PC-9 (cell line): Measurements from ENCODE around the gene ADISSP. TPM values are rescaled to one million over a fixed set of nuclear protein-coding genes. Genes with fewer than 3 reads are reported as not detected.

Source experiments
- BruUV-seq: library from RNA; stranded (reverse); fragments of 400-500 nt; replicated peaks from 2 replicates; lab custom pipeline; 2021; lab: Mats Ljungman, UMichigan
- CTCF ChIA-PET: fragments of 300-600 bp; sonication (Branson Sonifier 250); formaldehyde crosslinking; loops from one replicate; lab custom pipeline; 2022; ENCODE audit warnings: antibody characterized with exemption; lab: Charles Lee
- POLR2A ChIA-PET: fragments of 300-600 bp; sonication (Branson Sonifier 250); formaldehyde crosslinking; loops from one replicate; lab custom pipeline; 2022; ENCODE audit warnings: antibody characterized with exemption; ENCODE audit not compliant: unreplicated experiment; lab: Charles Lee
- DNase-seq, 2 experiments: peaks; one replicate each; pipeline versions ENCODE4 v3.0.0 to v3.0.0-alpha.2; 2015 to 2022; ENCODE audit warnings: mixed read lengths in 1 of 2
- H2AFZ ChIP-seq: fragments of 200-600 bp; sonication (generic); 2 replicates; pipeline ENCODE4 v1.8.1; 2017; ENCODE audit warnings: antibody characterized with exemption
- H3F3A ChIP-seq: fragments of 200-600 bp; sonication (generic); 2 replicates; pipeline ENCODE4 v1.8.1; 2017; ENCODE audit warnings: antibody characterized with exemption, mild to moderate bottlenecking, low read depth; ENCODE audit not compliant: insufficient read depth
- H3K27ac ChIP-seq: fragments of 200-600 bp; sonication (generic); 2 replicates; pipeline ENCODE4 v1.6.1; 2016; ENCODE audit warnings: mixed run types
- H3K27me3 ChIP-seq: fragments of 200-600 bp; sonication (generic); 2 replicates; pipeline ENCODE4 v1.6.1; 2016; ENCODE audit warnings: low read depth, mixed run types; ENCODE audit not compliant: insufficient read depth
- H3K36me3 ChIP-seq: fragments of 200-600 bp; sonication (generic); 2 replicates; pipeline ENCODE4 v1.6.1; 2016; ENCODE audit warnings: low read depth, mixed run types
- H3K4me1 ChIP-seq: fragments of 200-600 bp; sonication (generic); replicated peaks from 2 replicates; pipeline ENCODE4 v1.6.1; 2016; ENCODE audit warnings: mixed run types; ENCODE audit not compliant: insufficient read depth
- H3K4me2 ChIP-seq: fragments of 200-600 bp; sonication (generic); 2 replicates; pipeline ENCODE4 v1.6.1; 2017; ENCODE audit warnings: mixed run types
- H3K4me3 ChIP-seq: fragments of 200-600 bp; sonication (generic); 2 replicates; pipeline ENCODE4 v1.6.1; 2016; ENCODE audit warnings: mixed run types
- H3K79me2 ChIP-seq: fragments of 200-600 bp; sonication (generic); 2 replicates; pipeline ENCODE4 v1.6.1; 2017; ENCODE audit warnings: low read depth, mixed run types
- H3K9me2 ChIP-seq: fragments of 200-600 bp; sonication (generic); 2 replicates; pipeline ENCODE4 v1.8.1; 2017; ENCODE audit warnings: mild to moderate bottlenecking; ENCODE audit not compliant: insufficient read depth
- H3K9me3 ChIP-seq: fragments of 200-600 bp; sonication (generic); 2 replicates; pipeline ENCODE4 v1.8.1; 2016; ENCODE audit warnings: low read depth; ENCODE audit not compliant: insufficient read depth
- H4K20me1 ChIP-seq: fragments of 200-600 bp; sonication (generic); 2 replicates; pipeline ENCODE4 v1.8.1; 2017; ENCODE audit not compliant: insufficient read depth
- CTCF ChIP-seq: fragments of 200-600 bp; sonication (generic); conservative IDR thresholded peaks from 2 replicates; pipeline ENCODE4 v1.6.1; 2017; ENCODE audit warnings: mixed run types, antibody characterized with exemption, mild to moderate bottlenecking, moderate library complexity
- EZH2 ChIP-seq: fragments of 200-600 bp; sonication (generic); IDR thresholded peaks from 2 replicates; pipeline ENCODE4 v1.8.0; 2017; ENCODE audit warnings: antibody characterized with exemption, low read depth
- intact Hi-C: fragments of 100-400 bp; cut with micrococcal nuclease; formaldehyde crosslinking; loops from one replicate; pipeline ENCODE4 v1.10.0; 2022; ENCODE audit not compliant: unreplicated experiment
- total RNA-seq: library from RNA; stranded (reverse); gene quantifications from 2 replicates; pipeline ENCODE4 v1.2.3, GENCODE V29; 2021

The ADISSP gene
- total RNA-seq, 1 experiment from 2014 or later: 86.9 TPM

GRCh38 chr20:3739054-3739925, 28.3 kb downstream of the ADISSP start:
- H3K4me1 ChIP-seq: no peaks in the 10 kb centered on the region
- H3K4me2 ChIP-seq: no peak overlapping the region
- DNase-seq: no peak
- intact Hi-C loops: no loop called here
- H2AFZ ChIP-seq: no peak overlapping the region
- peaks cover 5% of the 10 kb centered on the region; the same call in 1 of the 2 replicates for H3F3A ChIP-seq
- TF ChIP-seq CTCF: no peak
- TF ChIP-seq EZH2: no peak
- H3K79me2 ChIP-seq: no peaks in the 10 kb centered on the region
- H3K27me3 ChIP-seq: no peaks in the 10 kb centered on the region
- H3K4me3 ChIP-seq: no peak overlapping the region
- ChIA-PET POLR2A (no interaction called here), CTCF (interaction anchor here (0.5 kb wide), 1 partner anchor 175 kb away, joined by 3 read pairs; no protein-coding TSS in a partner anchor)
- H4K20me1 ChIP-seq: no peaks in the 10 kb centered on the region
- H3K9me2 ChIP-seq: no peaks in the 10 kb centered on the region
- no peaks in the 10 kb centered on the region for H3K9me3 ChIP-seq
- BruUV-seq: no TSS peak
- no peaks in the 10 kb centered on the region for H3K36me3 ChIP-seq
- H3K27ac ChIP-seq: no peak overlapping the region

GRCh38 chr20:3738111-3739053, 29.2 kb downstream of the ADISSP start:
- no peaks in the 10 kb centered on the region for H3K4me1 ChIP-seq
- intact Hi-C loops: no loop called here
- H3K36me3 ChIP-seq: no peaks in the 10 kb centered on the region
- H3K27ac ChIP-seq: no peak overlapping the region
- POLR2A ChIA-PET: no interaction called here
- no peaks in the 10 kb centered on the region for H3K9me2 ChIP-seq
- no TSS peak for BruUV-seq
- DNase-seq: no peak
- no peak overlapping the region for H2AFZ ChIP-seq
- H3F3A ChIP-seq: no peaks in the 10 kb centered on the region
- H3K9me3 ChIP-seq: no peaks in the 10 kb centered on the region
- no peaks in the 10 kb centered on the region for H3K27me3 ChIP-seq
- no peaks in the 10 kb centered on the region for H3K79me2 ChIP-seq
- no peaks in the 10 kb centered on the region for H4K20me1 ChIP-seq
- no peak overlapping the region for H3K4me3 ChIP-seq
- no peak overlapping the region for H3K4me2 ChIP-seq
- CTCF ChIA-PET: no interaction called here
- TF ChIP-seq EZH2 (no peak), CTCF (no peak)

- intact Hi-C loops: no loop called here
- no peak for TF ChIP-seq EZH2
- TF ChIP-seq CTCF: no peak
- no peaks in the 10 kb centered on the region for H4K20me1 ChIP-seq
- H3K9me2 ChIP-seq: no peaks in the 10 kb centered on the region
- no peak overlapping the region for H3K4me2 ChIP-seq
- CTCF ChIA-PET: no interaction called here
- no peaks in the 10 kb centered on the region for H3F3A ChIP-seq
- no peaks in the 10 kb centered on the region for H3K9me3 ChIP-seq
- POLR2A ChIA-PET: interaction anchor here (0.6 kb wide), 1 partner anchor 92 kb away, joined by 5 read pairs; no protein-coding TSS in a partner anchor
- no peaks in the 10 kb centered on the region for H3K79me2 ChIP-seq
- no TSS peak for BruUV-seq
- no peak overlapping the region for H2AFZ ChIP-seq
- DNase-seq: no peak
- H3K36me3 ChIP-seq: no peaks in the 10 kb centered on the region
- no peak overlapping the region for H3K4me3 ChIP-seq
- no peaks in the 10 kb centered on the region for H3K27me3 ChIP-seq
- no peaks in the 10 kb centered on the region for H3K4me1 ChIP-seq
- H3K27ac ChIP-seq: no peak overlapping the region
Measured at GRCh38 chr20:3735768-3736167, 31.8 kb downstream of the ADISSP start.
